ENCODE data around the gene VOPP1.
A peak's percentile ranks its signal among the peaks of the same experiment; 100 is the strongest.

VOPP1 gene

DNA sequence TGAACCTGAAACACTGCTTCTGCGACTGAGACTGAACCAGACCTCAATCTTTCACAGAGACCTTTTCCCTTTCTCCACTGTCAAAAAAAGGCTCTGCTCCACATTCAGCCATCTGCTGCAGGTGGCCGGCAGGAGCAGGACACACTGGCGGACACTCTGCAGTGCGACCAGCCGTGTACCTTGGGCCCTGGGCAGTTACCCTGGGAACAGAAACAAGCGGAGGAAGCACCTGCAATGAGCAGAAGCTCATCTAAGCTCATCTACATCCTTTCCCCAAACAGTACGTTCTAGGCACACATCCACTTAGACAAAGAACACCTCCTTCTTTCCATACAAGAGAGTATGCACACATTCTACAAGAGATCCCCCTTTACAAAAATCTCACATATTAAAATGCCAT, 22.8 kb downstream of the VOPP1 start:
- TF ChIP-seq, protein P1, sequence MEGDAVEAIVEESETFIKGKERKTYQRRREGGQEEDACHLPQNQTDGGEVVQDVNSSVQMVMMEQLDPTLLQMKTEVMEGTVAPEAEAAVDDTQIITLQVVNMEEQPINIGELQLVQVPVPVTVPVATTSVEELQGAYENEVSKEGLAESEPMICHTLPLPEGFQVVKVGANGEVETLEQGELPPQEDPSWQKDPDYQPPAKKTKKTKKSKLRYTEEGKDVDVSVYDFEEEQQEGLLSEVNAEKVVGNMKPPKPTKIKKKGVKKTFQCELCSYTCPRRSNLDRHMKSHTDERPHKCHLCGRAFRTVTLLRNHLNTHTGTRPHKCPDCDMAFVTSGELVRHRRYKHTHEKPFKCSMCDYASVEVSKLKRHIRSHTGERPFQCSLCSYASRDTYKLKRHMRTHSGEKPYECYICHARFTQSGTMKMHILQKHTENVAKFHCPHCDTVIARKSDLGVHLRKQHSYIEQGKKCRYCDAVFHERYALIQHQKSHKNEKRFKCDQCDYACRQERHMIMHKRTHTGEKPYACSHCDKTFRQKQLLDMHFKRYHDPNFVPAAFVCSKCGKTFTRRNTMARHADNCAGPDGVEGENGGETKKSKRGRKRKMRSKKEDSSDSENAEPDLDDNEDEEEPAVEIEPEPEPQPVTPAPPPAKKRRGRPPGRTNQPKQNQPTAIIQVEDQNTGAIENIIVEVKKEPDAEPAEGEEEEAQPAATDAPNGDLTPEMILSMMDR (IDR thresholded peaks at IDR 0.05; ENCODE audit: low read depth, low read length, missing control alignments) = no peak
- no peak for DNase-seq (ENCODE audit: low read depth)
- peak overlapping the region; percentile 18; the same call in 1 of the 2 replicates for H3K4me3 ChIP-seq (ENCODE audit: low read depth, low read length)

DNA sequence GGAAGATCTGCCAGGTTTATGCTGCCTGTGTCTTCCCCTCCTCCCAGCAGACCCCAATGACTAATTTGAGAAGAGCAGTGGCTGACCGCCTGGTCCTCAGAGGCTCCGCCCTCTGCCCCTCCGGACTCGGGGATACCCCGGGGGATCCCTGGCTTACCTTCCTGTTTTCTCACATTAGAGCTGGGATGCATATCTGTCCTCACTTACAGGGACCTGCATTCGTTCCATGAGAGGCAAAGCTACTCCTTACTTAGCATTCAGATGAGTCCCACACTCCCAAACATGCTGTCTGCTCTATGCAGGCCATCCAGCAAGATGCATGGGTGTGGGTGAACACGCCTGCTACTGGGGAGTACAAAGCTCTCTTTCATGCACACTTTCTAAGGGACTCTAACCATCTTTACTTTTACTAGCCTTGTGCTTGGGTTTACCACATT, 24.0 kb downstream of the VOPP1 start:
- no peak overlapping the region for H3K4me3 ChIP-seq (ENCODE audit: low read depth, low read length)
- TF ChIP-seq, protein P1 (IDR thresholded peaks at IDR 0.05; ENCODE audit: low read depth, low read length, missing control alignments) = no peak
- no peak for DNase-seq (ENCODE audit: low read depth)

DNA sequence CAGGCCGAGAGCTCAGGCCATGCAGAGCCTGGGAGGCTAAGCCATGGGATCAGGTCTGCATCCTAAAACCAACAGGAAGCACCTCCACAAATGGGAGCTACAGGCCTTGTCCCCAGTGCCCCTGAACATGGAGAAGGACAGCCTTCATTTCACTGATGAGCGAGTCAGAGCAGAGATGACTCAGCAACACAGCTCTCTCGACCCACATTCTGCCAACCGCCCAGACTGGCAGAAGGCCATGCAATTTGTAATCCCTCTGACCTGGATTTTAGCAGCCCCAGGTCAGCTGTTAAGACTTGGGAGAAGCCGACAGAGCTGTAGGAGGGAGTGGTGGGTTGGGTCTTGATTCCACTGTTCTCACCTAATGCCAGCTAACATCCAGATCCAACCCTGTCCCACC, 25.5 kb downstream of the VOPP1 start:
- no peak for DNase-seq (ENCODE audit: low read depth)
- peak overlapping the region; percentile 15 for H3K4me3 ChIP-seq (ENCODE audit: low read depth, low read length)
- TF ChIP-seq, protein P1 (IDR thresholded peaks at IDR 0.05; ENCODE audit: low read depth, low read length, missing control alignments) = no peak

DNA sequence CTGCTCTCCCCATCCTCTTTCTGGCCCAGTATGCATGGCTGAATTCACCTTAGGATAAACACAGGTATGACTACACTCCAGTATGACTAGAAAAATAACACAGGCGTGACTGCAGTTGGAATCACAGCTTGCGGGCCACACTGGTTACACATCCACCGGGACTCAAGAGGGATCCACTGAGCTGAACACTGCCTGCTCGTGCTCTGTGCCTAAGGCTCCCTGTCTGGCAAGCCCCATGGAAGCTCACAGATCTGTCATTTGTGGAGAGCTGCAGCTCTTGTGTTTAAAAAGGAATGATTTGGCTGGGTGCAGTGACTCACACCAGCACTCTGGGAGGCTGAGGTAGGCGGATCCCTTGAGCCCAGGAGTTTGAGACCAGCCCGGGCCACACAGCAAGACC, 26.8 kb downstream of the VOPP1 start:
- TF ChIP-seq, protein P1 (IDR thresholded peaks at IDR 0.05; ENCODE audit: low read depth, low read length, missing control alignments) = no peak
- H3K4me3 ChIP-seq (ENCODE audit: low read depth, low read length) = no peak overlapping the region; the same call in 1 of the 2 replicates
- no peak for DNase-seq (ENCODE audit: low read depth)

DNA sequence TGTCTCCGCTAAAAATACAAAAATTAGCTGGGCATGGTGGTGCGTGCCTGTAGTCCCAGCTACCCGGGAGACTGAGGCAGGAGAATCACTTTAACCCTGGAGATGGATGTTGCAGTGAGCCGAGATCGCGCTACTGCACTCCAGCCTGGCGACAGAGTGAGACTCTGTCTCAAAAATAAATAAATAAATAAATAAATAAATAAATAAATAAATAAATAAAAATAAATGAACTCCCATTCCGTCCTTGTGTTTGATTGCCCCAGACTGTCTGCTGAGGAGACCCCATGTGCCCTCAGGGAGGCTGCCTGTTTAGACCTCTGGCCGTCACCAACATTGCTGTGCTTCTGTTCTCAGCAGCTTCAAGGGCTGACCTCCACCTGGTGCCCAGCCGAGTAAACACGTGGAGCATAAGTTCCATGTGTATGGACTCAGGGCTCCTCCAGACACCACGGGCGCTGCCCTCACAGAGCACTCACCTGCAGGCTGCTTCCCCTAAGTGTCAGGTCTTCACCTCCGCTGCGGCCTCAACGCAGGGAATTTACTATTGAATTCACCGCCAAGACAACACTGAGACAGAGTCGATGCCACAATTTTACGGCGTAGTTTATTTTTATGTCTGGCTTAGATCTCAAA, 32.0 kb downstream of the VOPP1 start:
- DNase-seq (ENCODE audit: low read depth) = no peak

DNA sequence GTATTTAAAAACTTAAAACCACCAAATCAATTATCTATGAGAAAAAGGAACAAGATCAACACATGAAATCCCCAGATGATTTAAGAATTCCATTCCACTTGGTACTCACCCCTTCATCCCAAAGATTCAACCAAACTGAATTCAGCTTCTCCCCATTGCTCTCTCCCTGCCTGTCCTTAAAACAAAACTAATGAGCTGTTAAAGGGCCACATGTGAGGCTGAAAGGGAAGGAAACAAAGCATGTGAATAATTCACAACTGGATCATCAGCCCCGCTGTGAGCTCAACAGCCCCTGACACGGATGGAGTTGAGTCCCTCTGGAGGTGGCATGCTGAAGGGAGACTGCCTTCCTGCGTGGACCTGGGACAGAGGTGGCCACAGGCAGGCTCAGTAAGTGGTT, 32.9 kb downstream of the VOPP1 start:
- H3K4me3 ChIP-seq (ENCODE audit: low read depth, low read length) = peak overlapping the region; percentile 45
- TF ChIP-seq, protein P1 (IDR thresholded peaks at IDR 0.05; ENCODE audit: low read depth, low read length, missing control alignments) = no peak
- DNase-seq (ENCODE audit: low read depth) = no peak

More for the DNA sequence above, 32.0 kb downstream of the VOPP1 start:
- H3K4me3 ChIP-seq (ENCODE audit: low read depth, low read length) = no peak overlapping the region
- TF ChIP-seq, protein P1 (IDR thresholded peaks at IDR 0.05; ENCODE audit: low read depth, low read length, missing control alignments) = no peak

DNA sequence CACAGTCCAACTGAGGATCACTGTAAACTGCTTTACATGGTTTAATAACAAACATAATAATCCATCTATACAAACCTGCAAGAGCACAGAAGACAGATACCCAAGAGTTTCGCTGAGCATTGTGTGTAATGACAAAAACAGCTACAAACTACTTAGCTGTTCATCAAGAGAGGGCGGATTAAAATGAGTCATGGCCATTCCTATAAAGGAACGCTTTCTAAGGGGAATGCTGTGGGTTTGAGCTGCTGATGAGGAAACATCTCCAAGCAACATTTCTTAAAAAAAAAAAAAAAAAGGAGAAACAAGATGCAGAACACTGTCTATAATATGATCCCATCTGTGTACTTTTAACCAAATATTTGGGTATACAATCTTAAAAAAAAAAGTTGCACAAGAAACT, 33.8 kb downstream of the VOPP1 start:
- no peak for DNase-seq (ENCODE audit: low read depth)
- H3K4me3 ChIP-seq (ENCODE audit: low read depth, low read length) = peak overlapping the region; percentile 77; the same call in 1 of the 2 replicates
- TF ChIP-seq, protein P1 (IDR thresholded peaks at IDR 0.05; ENCODE audit: low read depth, low read length, missing control alignments) = no peak
